HepG2 (cell line): ENCODE data around the gene CDK12. TPM values are rescaled to one million over a fixed set of nuclear protein-coding genes. Genes with fewer than 3 reads are reported as not detected.

Experiments
- ATAC-seq: fragments of 200-7000 bp; cut with Tn5 transposase; 3 replicates; pipeline ENCODE4 v1.9.1; 2020; ENCODE audit warnings: mild to moderate bottlenecking, moderate library complexity
- BruUV-seq: library from RNA; stranded (reverse); fragments of 400-500 nt; replicated peaks from 2 replicates; lab custom pipeline; 2021; lab: Mats Ljungman, UMichigan
- CTCF ChIA-PET: fragments of 300-600 bp; formaldehyde crosslinking; extraction: SDS; loops from one replicate; lab custom pipeline; 2021; ENCODE audit warnings: low total read pairs, inconsistent platforms, low intra/inter-chr PET ratio; lab: Yijun Ruan, JAX
- POLR2A ChIA-PET: fragments of 350-600 bp; sonication (Branson Sonifier 250); formaldehyde crosslinking; loops from one replicate; lab custom pipeline; 2020; ENCODE audit warnings: antibody characterized with exemption, inconsistent platforms; lab: Yijun Ruan, JAX
- DNase-seq: peaks from one replicate; pipeline ENCODE4 v3.0.0-alpha.2; 2015; ENCODE audit warnings: low spot score
- FAIRE-seq: peaks from 3 replicates; lab custom pipeline; 2011; peaks lifted over from hg19 to GRCh38; lab: Jason Lieb, UNC
- H2AFZ ChIP-seq: one replicate; pipeline ENCODE4 v1.6.1; 2011; ENCODE audit warnings: low read length, inconsistent platforms
- H3K27ac ChIP-seq: fragments of 300-600 bp; 3 replicates; pipeline ENCODE4 v1.8.0; 2011; ENCODE audit warnings: mixed run types, mild to moderate bottlenecking, mixed read lengths, low read length, inconsistent platforms; ENCODE audit not compliant: insufficient read depth; ENCODE audit errors: extremely low read length
- H3K27me3 ChIP-seq, 2 experiments: fragments of 200-600 bp in 1 of 2; 2 replicates in 1 of 2; 3 replicates in 1 of 2; pipeline versions ENCODE4 v1.6.0 to v1.8.0; 2011; ENCODE audit warnings: low read length in 2 of 2, mild to moderate bottlenecking in 2 of 2, moderate library complexity in 2 of 2, inconsistent platforms in 1 of 2; ENCODE audit not compliant: insufficient read depth in 2 of 2, control insufficient read depth in 1 of 2
- H3K36me3 ChIP-seq, 2 experiments: fragments of 200-600 bp in 1 of 2; replicated peaks in 1 of 2; 2 replicates in 1 of 2; 3 replicates in 1 of 2; pipeline versions ENCODE4 v1.5.1 to v1.8.0; 2011; ENCODE audit warnings: low read length in 2 of 2, inconsistent platforms in 1 of 2; ENCODE audit not compliant: insufficient read depth in 2 of 2, control insufficient read depth in 1 of 2
- H3K4me1 ChIP-seq: 2 replicates; pipeline ENCODE4 v1.5.1; 2012; ENCODE audit warnings: low read length, inconsistent platforms; ENCODE audit not compliant: insufficient read depth
- H3K4me2 ChIP-seq: 2 replicates; pipeline ENCODE4 v1.6.0; 2011; ENCODE audit warnings: low read depth, low read length, inconsistent platforms
- H3K4me3 ChIP-seq, 3 experiments: fragments of 200-600 bp in 1 of 3; sonication (generic), shearing (Covaris generic) in 1 of 3; replicated peaks in 1 of 3; 2 replicates each; pipeline ENCODE4 v1.5.1; 2011 to 2016; ENCODE audit warnings: low read length in 3 of 3, inconsistent platforms in 2 of 3, low read depth in 2 of 3, mild to moderate bottlenecking in 2 of 3, control low read depth in 1 of 3, mixed read lengths in 1 of 3; ENCODE audit not compliant: insufficient read depth in 1 of 3
- H3K79me2 ChIP-seq: one replicate; pipeline ENCODE4 v1.6.1; 2011; ENCODE audit warnings: low read length, inconsistent platforms; ENCODE audit not compliant: insufficient read depth
- H3K9ac ChIP-seq: 2 replicates; pipeline ENCODE4 v1.6.0; 2011; ENCODE audit warnings: mild to moderate bottlenecking, low read depth, low read length, inconsistent platforms; ENCODE audit not compliant: insufficient read depth
- H3K9me3 ChIP-seq: 2 replicates; pipeline ENCODE4 v1.5.1; 2012; ENCODE audit warnings: mild to moderate bottlenecking, low read length
- H4K20me1 ChIP-seq: 2 replicates; pipeline ENCODE4 v1.6.0; 2011; ENCODE audit warnings: inconsistent platforms, mild to moderate bottlenecking, low read length, moderate library complexity; ENCODE audit not compliant: insufficient read depth
- DMTF1 ChIP-seq: sonication (generic); formaldehyde crosslinking; IDR thresholded peaks from 2 replicates; pipeline ENCODE4 v1.4.0; 2020; ENCODE audit warnings: mild to moderate bottlenecking, missing genetic modification reagents
- WGBS: methylation state at CpG from one replicate; pipeline ENCODE4 v1.1.6; 2017; ENCODE audit warnings: low lambda C conversion rate; 5-methylcytosine and 5-hydroxymethylcytosine counted together
- in situ Hi-C: cut with HindIII; loops from 2 replicates; pipeline ENCODE4 v1.10.0; 2017; ENCODE audit warnings: low pct_unique_long_range_greater_than_20kb; ENCODE audit not compliant: extremely low pct_ligation_motif_present
- intact Hi-C: fragments of 100-400 bp; cut with micrococcal nuclease; formaldehyde crosslinking; loops from one replicate; pipeline ENCODE4 v1.10.0; 2022; ENCODE audit not compliant: unreplicated experiment
- polyA plus RNA-seq, 8 experiments: library from polyadenylated mRNA; depleted of rRNA in 3 of 8; stranded (reverse) in 7 of 8; unstranded in 1 of 8; fragments of >200 nt; fragmentation: Illumina TruSeq in 4 of 8; extraction: Trizol in 4 of 8; gene quantifications; 2 replicates each; pipeline versions ENCODE4 v1.2.1 to v1.2.3, GENCODE V29; 2011 to 2016; ENCODE audit warnings: low read depth in 4 of 8, missing spikeins in 1 of 8, mixed read lengths in 1 of 8; ENCODE audit not compliant: insufficient read depth in 1 of 8
- total RNA-seq, 5 experiments: library from RNA; depleted of rRNA; stranded (reverse); fragments of >200 nt; fragmentation: Illumina TruSeq; extraction: Trizol; gene quantifications; 2 replicates each; pipeline ENCODE4 v1.2.3, GENCODE V29; 2016; ENCODE audit warnings: low read depth in 1 of 5
- TF ChIP-seq, protein P1 (sequence below): conservative IDR thresholded peaks from 2 replicates; pipeline ENCODE4 v1.6.1; 2018; ENCODE audit warnings: missing genetic modification reagents
- TF ChIP-seq, protein P2 (sequence below): sonication (generic); formaldehyde crosslinking; IDR thresholded peaks from 2 replicates; pipeline ENCODE4 v1.5.0; 2020; ENCODE audit warnings: mild to moderate bottlenecking, missing genetic modification reagents, borderline replicate concordance

CDK12 gene
- total and polyA plus RNA-seq, 2 of the 13 experiments (the other 11 are each of a cell fraction or from before 2014, with no cell fraction given) = 24.0 to 88.6 TPM

- TF ChIP-seq, protein P1, sequence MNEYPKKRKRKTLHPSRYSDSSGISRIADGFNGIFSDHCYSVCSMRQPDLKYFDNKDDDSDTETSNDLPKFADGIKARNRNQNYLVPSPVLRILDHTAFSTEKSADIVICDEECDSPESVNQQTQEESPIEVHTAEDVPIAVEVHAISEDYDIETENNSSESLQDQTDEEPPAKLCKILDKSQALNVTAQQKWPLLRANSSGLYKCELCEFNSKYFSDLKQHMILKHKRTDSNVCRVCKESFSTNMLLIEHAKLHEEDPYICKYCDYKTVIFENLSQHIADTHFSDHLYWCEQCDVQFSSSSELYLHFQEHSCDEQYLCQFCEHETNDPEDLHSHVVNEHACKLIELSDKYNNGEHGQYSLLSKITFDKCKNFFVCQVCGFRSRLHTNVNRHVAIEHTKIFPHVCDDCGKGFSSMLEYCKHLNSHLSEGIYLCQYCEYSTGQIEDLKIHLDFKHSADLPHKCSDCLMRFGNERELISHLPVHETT (CRISPR knock-in tag) = 0 out of 2 replicates have a peak, but pooled peaks have one; percentile 37
- TF ChIP-seq, protein P2, sequence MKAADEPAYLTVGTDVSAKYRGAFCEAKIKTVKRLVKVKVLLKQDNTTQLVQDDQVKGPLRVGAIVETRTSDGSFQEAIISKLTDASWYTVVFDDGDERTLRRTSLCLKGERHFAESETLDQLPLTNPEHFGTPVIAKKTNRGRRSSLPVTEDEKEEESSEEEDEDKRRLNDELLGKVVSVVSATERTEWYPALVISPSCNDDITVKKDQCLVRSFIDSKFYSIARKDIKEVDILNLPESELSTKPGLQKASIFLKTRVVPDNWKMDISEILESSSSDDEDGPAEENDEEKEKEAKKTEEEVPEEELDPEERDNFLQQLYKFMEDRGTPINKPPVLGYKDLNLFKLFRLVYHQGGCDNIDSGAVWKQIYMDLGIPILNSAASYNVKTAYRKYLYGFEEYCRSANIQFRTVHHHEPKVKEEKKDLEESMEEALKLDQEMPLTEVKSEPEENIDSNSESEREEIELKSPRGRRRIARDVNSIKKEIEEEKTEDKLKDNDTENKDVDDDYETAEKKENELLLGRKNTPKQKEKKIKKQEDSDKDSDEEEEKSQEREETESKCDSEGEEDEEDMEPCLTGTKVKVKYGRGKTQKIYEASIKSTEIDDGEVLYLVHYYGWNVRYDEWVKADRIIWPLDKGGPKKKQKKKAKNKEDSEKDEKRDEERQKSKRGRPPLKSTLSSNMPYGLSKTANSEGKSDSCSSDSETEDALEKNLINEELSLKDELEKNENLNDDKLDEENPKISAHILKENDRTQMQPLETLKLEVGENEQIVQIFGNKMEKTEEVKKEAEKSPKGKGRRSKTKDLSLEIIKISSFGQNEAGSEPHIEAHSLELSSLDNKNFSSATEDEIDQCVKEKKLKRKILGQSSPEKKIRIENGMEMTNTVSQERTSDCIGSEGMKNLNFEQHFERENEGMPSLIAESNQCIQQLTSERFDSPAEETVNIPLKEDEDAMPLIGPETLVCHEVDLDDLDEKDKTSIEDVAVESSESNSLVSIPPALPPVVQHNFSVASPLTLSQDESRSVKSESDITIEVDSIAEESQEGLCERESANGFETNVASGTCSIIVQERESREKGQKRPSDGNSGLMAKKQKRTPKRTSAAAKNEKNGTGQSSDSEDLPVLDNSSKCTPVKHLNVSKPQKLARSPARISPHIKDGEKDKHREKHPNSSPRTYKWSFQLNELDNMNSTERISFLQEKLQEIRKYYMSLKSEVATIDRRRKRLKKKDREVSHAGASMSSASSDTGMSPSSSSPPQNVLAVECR = no peak
These were observed 86.6 kb downstream of the CDK12 start (continued) for GRCh38 chr17:39547713-39548478.

GRCh38 chr17:39548494-39549225 is 87.4 kb downstream of the CDK12 start:
- H3K27me3 ChIP-seq = no peaks in the 10 kb centered on the region
- TF ChIP-seq DMTF1 (CRISPR knock-in tag) = no peak
- ATAC-seq (no peak), FAIRE-seq (no peak), DNase-seq (no peak)
- ChIA-PET POLR2A (interaction anchor here (2.1 kb wide), 1 partner anchor 75 kb away, joined by 6 read pairs; no protein-coding TSS in a partner anchor), CTCF (interaction anchor here (0.7 to 3.1 kb wide), 5 partner anchors 28 to 206 kb away, joined by 3 to 56 read pairs (median 5); no protein-coding TSS in a partner anchor)
- no peaks in the 10 kb centered on the region for H3K79me2 ChIP-seq
- no peak overlapping the region; the same call in 1 of the 2 replicates for H3K9ac ChIP-seq
- intact Hi-C loops = loop anchor here (2.0 kb wide), 2 partner anchors 28 to 74 kb away; no protein-coding TSS in a partner anchor
- no peak overlapping the region for H3K4me2 ChIP-seq
- no peaks in the 10 kb centered on the region for H4K20me1 ChIP-seq
- WGBS = 65% methylated on average over 7 of the region's 7 CpGs
- H3K36me3 ChIP-seq = no peaks in the 10 kb centered on the region
- in situ Hi-C loops = loop anchor here (5.0 kb wide), 1 partner anchor 74 kb away; no protein-coding TSS in a partner anchor
- H3K4me1 ChIP-seq = peaks cover 4% of the 10 kb centered on the region; the same call in 1 of the 2 replicates
- H3K9me3 ChIP-seq = no peaks in the 10 kb centered on the region
- H3K4me3 ChIP-seq = no peak overlapping the region
- H3K27ac ChIP-seq = no peak overlapping the region
- no peak overlapping the region for H2AFZ ChIP-seq
- BruUV-seq = no TSS peak
